CD4-positive, alpha-beta memory T cell (primary cell): ENCODE results near the gene CELSR1. TPM values are rescaled to one million over a fixed set of nuclear protein-coding genes. Genes with fewer than 3 reads are reported as not detected.

ENCODE experiments used
- CTCF ChIA-PET: fragments of 350-600 bp; sonication (Branson Sonifier 250); formaldehyde crosslinking; loops from one replicate; lab custom pipeline; 2021; ENCODE audit warnings: inconsistent platforms; ENCODE audit not compliant: partially characterized antibody; lab: Charles Lee
- POLR2A ChIA-PET: fragments of 350-600 bp; sonication (Branson Sonifier 250); formaldehyde crosslinking; loops from one replicate; lab custom pipeline; 2021; ENCODE audit not compliant: partially characterized antibody; lab: Charles Lee
- DNase-seq, 5 donors: peaks; one replicate each; pipeline versions ENCODE4 v3.0.0 to v3.0.0-alpha.2; 2020 to 2022; ENCODE audit warnings: mixed read lengths in 1 of 5
- H3K27ac ChIP-seq: one replicate; pipeline ENCODE4 v1.7.0; 2013; ENCODE audit warnings: low read depth, low read length
- H3K27me3 ChIP-seq: 2 replicates; pipeline ENCODE4 v1.7.0; 2013; ENCODE audit warnings: mild to moderate bottlenecking, low read length, moderate library complexity; ENCODE audit not compliant: insufficient read depth
- H3K36me3 ChIP-seq: 2 replicates; pipeline ENCODE4 v1.7.0; 2013; ENCODE audit warnings: mild to moderate bottlenecking, low read length, moderate library complexity; ENCODE audit not compliant: insufficient read depth
- H3K4me1 ChIP-seq: 2 replicates; pipeline ENCODE4 v1.7.0; 2013; ENCODE audit warnings: mild to moderate bottlenecking, low read length, moderate library complexity; ENCODE audit not compliant: insufficient read depth
- H3K4me3 ChIP-seq, 2 donors: one replicate each; pipeline ENCODE4 v1.7.0; 2013; ENCODE audit warnings: low read length in 2 of 2, mild to moderate bottlenecking in 1 of 2
- H3K9me3 ChIP-seq, 2 donors: one replicate each; pipeline ENCODE4 v1.7.0; 2013; ENCODE audit warnings: low read length in 2 of 2, control low read depth in 1 of 2; ENCODE audit not compliant: control insufficient read depth in 1 of 2
- H3K27ac Mint-ChIP-seq, 7 donors: one replicate each; pipeline ENCODE4 v1.8.0; 2020 to 2021; ENCODE audit warnings: mixed read lengths in 7 of 7, mild to moderate bottlenecking in 6 of 7, inconsistent platforms in 3 of 7, moderate library complexity in 3 of 7
- H3K27me3 Mint-ChIP-seq, 2 donors: one replicate each; pipeline ENCODE4 v1.8.0; 2020 to 2021; ENCODE audit warnings: mixed read lengths in 2 of 2
- H3K36me3 Mint-ChIP-seq, 2 donors: one replicate each; pipeline ENCODE4 v1.8.0; 2020 to 2021; ENCODE audit warnings: mixed read lengths in 2 of 2, inconsistent platforms in 1 of 2, mild to moderate bottlenecking in 1 of 2
- H3K4me1 Mint-ChIP-seq, 4 donors: one replicate each; pipeline ENCODE4 v1.8.0; 2020 to 2021; ENCODE audit warnings: mixed read lengths in 4 of 4, mild to moderate bottlenecking in 1 of 4
- H3K4me3 Mint-ChIP-seq, 8 donors: one replicate each; pipeline ENCODE4 v1.8.0; 2020 to 2021; ENCODE audit warnings: mixed read lengths in 8 of 8, mild to moderate bottlenecking in 7 of 8, moderate library complexity in 6 of 8, inconsistent platforms in 3 of 8
- H3K9me3 Mint-ChIP-seq, 8 donors: one replicate each; pipeline ENCODE4 v1.8.0; 2020 to 2021; ENCODE audit warnings: mixed read lengths in 8 of 8, mild to moderate bottlenecking in 5 of 8, inconsistent platforms in 3 of 8, moderate library complexity in 1 of 8
- intact Hi-C: fragments of 100-400 bp; cut with micrococcal nuclease; formaldehyde crosslinking; loops from one replicate; pipeline ENCODE4 v1.15.1; 2023
- polyA plus RNA-seq, 2 donors: library from polyadenylated mRNA; unstranded; fragments of 300-500 nt; fragmentation: Illumina TruSeq; gene quantifications; one replicate each; pipeline ENCODE4 v1.2.3, GENCODE V29; 2021
- total RNA-seq, 2 experiments: library from RNA; stranded (reverse); gene quantifications; one replicate each; pipeline ENCODE4 v1.2.3, GENCODE V29; 2021

CELSR1 gene
- total and polyA plus RNA-seq, 4 experiments from 2014 or later, result 0.47 to 1.1 (median 0.81) TPM

- H3K9me3 Mint-ChIP-seq, result no peaks in the 10 kb centered on the region
- no peaks in the 10 kb centered on the region for H3K27me3 Mint-ChIP-seq
- ChIA-PET POLR2A (interaction anchor here (0.6 to 2.6 kb wide), 11 partner anchors 31 to 399 kb away, joined by 3 to 9 read pairs (median 4); partner anchors contain the start of genes CDPF1 and GTSE1), CTCF (interaction anchor here (1.1 to 2.7 kb wide), 7 partner anchors 13 to 227 kb away, joined by 3 to 9 read pairs (median 3); partner anchors contain the start of gene GTSE1)
- intact Hi-C loops, result no loop called here
- Histone ChIP-seq H3K27ac (peak overlapping the region; percentile 69), H3K36me3 (peaks cover 26% of the 10 kb centered on the region), H3K27me3 (no peaks in the 10 kb centered on the region), H3K9me3 (no peaks in the 10 kb centered on the region), H3K4me1 (peaks cover 17% of the 10 kb centered on the region), H3K4me3 (peak overlapping the region; percentile 51 to 84)
- H3K4me3 Mint-ChIP-seq, result peak overlapping the region; percentile 91 to 98 (median 95)
- H3K4me1 Mint-ChIP-seq, result peaks cover 28 to 51% (median 40%) of the 10 kb centered on the region in 4 donors
- DNase-seq, result peak in 3 of 5 donors; percentile 4 to 8 (median 5)
- H3K36me3 Mint-ChIP-seq, result peaks cover 32 to 47% of the 10 kb centered on the region in 2 donors
- H3K27ac Mint-ChIP-seq, result peak overlapping the region; percentile 82 to 92 (median 91)
Observed at GRCh38 chr22:46336119-46337078, 201.0 kb downstream of the CELSR1 start.

- H3K4me3 ChIP-seq, result peak within 1 kb of the TSS; percentile 51 to 84
- no peaks in the 10 kb centered on the region for H3K9me3 ChIP-seq
- H3K27ac ChIP-seq, result peak within 1 kb of the TSS; percentile 69
- ChIA-PET POLR2A (interaction anchor here (0.6 to 2.6 kb wide), 13 partner anchors 32 to 400 kb away, joined by 3 to 9 read pairs (median 4); partner anchors contain the start of genes CDPF1 and GTSE1), CTCF (interaction anchor here (1.1 to 2.7 kb wide), 6 partner anchors 12 to 228 kb away, joined by 3 to 9 read pairs (median 3); partner anchors contain the start of gene GTSE1)
- peak; percentile 57 to 68 (median 62) for DNase-seq
- peaks cover 17% of the 10 kb centered on the region for H3K4me1 ChIP-seq
- H3K4me3 Mint-ChIP-seq, result peak within 1 kb of the TSS; percentile 93 to 98 (median 95)
- intact Hi-C loops, result loop anchor here (1.0 kb wide), 1 partner anchor 39 kb away; the partner anchor contains the start of gene GTSE1
- H3K36me3 ChIP-seq, result peaks cover 26% of the 10 kb centered on the region
- H3K27ac Mint-ChIP-seq, result peak within 1 kb of the TSS; percentile 89 to 95 (median 94)
- H3K36me3 Mint-ChIP-seq, result peaks cover 27 to 40% of the 10 kb centered on the region in 2 donors
- H3K27me3 ChIP-seq, result no peaks in the 10 kb centered on the region
- H3K9me3 Mint-ChIP-seq, result no peaks in the 10 kb centered on the region
- peaks cover 23 to 47% (median 36%) of the 10 kb centered on the region in 4 donors for H3K4me1 Mint-ChIP-seq
- no peaks in the 10 kb centered on the region for H3K27me3 Mint-ChIP-seq
Observed at GRCh38 chr22:46335201-46336118, 202.0 kb downstream of the CELSR1 start, which contains the start of gene TRMU. Gene TRMU (plus strand): TSS chr22:46335714. CDS start chr22:46335765, 51 bp downstream.

GRCh38 chr22:46331496-46331895 is 205.9 kb downstream of the CELSR1 start:
- H3K9me3 Mint-ChIP-seq, result no peaks in the 10 kb centered on the region
- CTCF ChIA-PET, result interaction anchor here (1.5 kb wide), 1 partner anchor 209 kb away, joined by 6 read pairs; no protein-coding TSS in a partner anchor
- peaks cover 3% of the 10 kb centered on the region for H3K4me1 ChIP-seq
- H3K27me3 ChIP-seq, result no peaks in the 10 kb centered on the region
- H3K27ac Mint-ChIP-seq, result no peak overlapping the region
- POLR2A ChIA-PET, result no interaction called here
- no peak overlapping the region for H3K4me3 ChIP-seq
- H3K27me3 Mint-ChIP-seq, result no peaks in the 10 kb centered on the region
- H3K36me3 ChIP-seq, result no peaks in the 10 kb centered on the region
- no peak overlapping the region for H3K4me3 Mint-ChIP-seq
- no peaks in the 10 kb centered on the region for H3K9me3 ChIP-seq
- intact Hi-C loops, result no loop called here
- no peak overlapping the region for H3K27ac ChIP-seq
- no peak for DNase-seq
- H3K4me1 Mint-ChIP-seq, result peaks cover 5 to 15% (median 11%) of the 10 kb centered on the region in 4 donors
- peaks cover 0 to 6% of the 10 kb centered on the region in 2 donors for H3K36me3 Mint-ChIP-seq

- Histone ChIP-seq H3K4me3 (no peak overlapping the region), H3K36me3 (no peaks in the 10 kb centered on the region), H3K27ac (no peak overlapping the region), H3K9me3 (no peaks in the 10 kb centered on the region), H3K4me1 (no peaks in the 10 kb centered on the region), H3K27me3 (no peaks in the 10 kb centered on the region)
- peaks cover 3 to 11% (median 7%) of the 10 kb centered on the region in 4 donors for H3K4me1 Mint-ChIP-seq
- H3K4me3 Mint-ChIP-seq, result no peak overlapping the region
- POLR2A ChIA-PET, result no interaction called here
- intact Hi-C loops, result no loop called here
- peaks cover 0 to 2% of the 10 kb centered on the region in 2 donors for H3K36me3 Mint-ChIP-seq
- H3K9me3 Mint-ChIP-seq, result no peaks in the 10 kb centered on the region
- CTCF ChIA-PET, result interaction anchor here (0.6 to 1.5 kb wide), 3 partner anchors 38 to 214 kb away, joined by 3 to 6 read pairs (median 3); no protein-coding TSS in a partner anchor
- H3K27ac Mint-ChIP-seq, result no peak overlapping the region
- H3K27me3 Mint-ChIP-seq, result no peaks in the 10 kb centered on the region
- no peak for DNase-seq
Observed at GRCh38 chr22:46330426-46330825, 207.0 kb downstream of the CELSR1 start.

GRCh38 chr22:46329616-46330015 is 207.8 kb downstream of the CELSR1 start:
- DNase-seq, result no peak
- H3K4me3 Mint-ChIP-seq, result no peak overlapping the region
- H3K9me3 ChIP-seq, result no peaks in the 10 kb centered on the region
- ChIA-PET POLR2A (no interaction called here), CTCF (interaction anchor here (1.4 kb wide), 1 partner anchor 39 kb away, joined by 3 read pairs; no protein-coding TSS in a partner anchor)
- no peaks in the 10 kb centered on the region for H3K9me3 Mint-ChIP-seq
- no peaks in the 10 kb centered on the region for H3K36me3 ChIP-seq
- peaks cover 2 to 5% (median 3%) of the 10 kb centered on the region in 4 donors for H3K4me1 Mint-ChIP-seq
- no peaks in the 10 kb centered on the region for H3K4me1 ChIP-seq
- H3K4me3 ChIP-seq, result no peak overlapping the region
- no peak overlapping the region for H3K27ac Mint-ChIP-seq
- no peaks in the 10 kb centered on the region for H3K27me3 Mint-ChIP-seq
- no peak overlapping the region for H3K27ac ChIP-seq
- H3K27me3 ChIP-seq, result no peaks in the 10 kb centered on the region
- intact Hi-C loops, result no loop called here
- H3K36me3 Mint-ChIP-seq, result no peaks in the 10 kb centered on the region

GRCh38 chr22:46328797-46329196 is 208.6 kb downstream of the CELSR1 start:
- CTCF ChIA-PET, result no interaction called here
- H3K4me3 Mint-ChIP-seq, result no peak overlapping the region
- no peaks in the 10 kb centered on the region for H3K4me1 Mint-ChIP-seq
- no peak for DNase-seq
- intact Hi-C loops, result no loop called here
- no peaks in the 10 kb centered on the region for H3K9me3 Mint-ChIP-seq
- H3K36me3 Mint-ChIP-seq, result no peaks in the 10 kb centered on the region
- no peaks in the 10 kb centered on the region for H3K4me1 ChIP-seq
- H3K27ac Mint-ChIP-seq, result no peak overlapping the region
- no peaks in the 10 kb centered on the region for H3K27me3 ChIP-seq
- no peak overlapping the region for H3K27ac ChIP-seq
- no peaks in the 10 kb centered on the region for H3K9me3 ChIP-seq
- POLR2A ChIA-PET, result no interaction called here
- no peaks in the 10 kb centered on the region for H3K36me3 ChIP-seq
- H3K27me3 Mint-ChIP-seq, result no peaks in the 10 kb centered on the region
- no peak overlapping the region for H3K4me3 ChIP-seq
